HEK293 (cell line): Measurements from ENCODE around the gene CLCF1.

Experiments
- GLIS2 ChIP-seq: fragments of 450-650 bp; formaldehyde crosslinking; IDR thresholded peaks from 2 replicates; pipeline ENCODE4 v1.5.1; 2016; ENCODE audit warnings: missing biosample characterization, missing genetic modification characterization
- KLF9 ChIP-seq: fragments of 450-650 bp; formaldehyde crosslinking; IDR thresholded peaks from 2 replicates; pipeline ENCODE4 v1.5.1; 2016; ENCODE audit warnings: missing biosample characterization, missing genetic modification characterization, low read depth
- PRDM10 ChIP-seq: fragments of 450-650 bp; formaldehyde crosslinking; IDR thresholded peaks from 2 replicates; pipeline ENCODE4 v1.5.1; 2016; ENCODE audit warnings: missing biosample characterization, missing genetic modification characterization
- SP3 ChIP-seq: fragments of 450-650 bp; formaldehyde crosslinking; IDR thresholded peaks from 2 replicates; pipeline ENCODE4 v1.5.1; 2016; ENCODE audit warnings: missing biosample characterization, missing genetic modification characterization
- SP7 ChIP-seq: fragments of 450-650 bp; formaldehyde crosslinking; IDR thresholded peaks from 2 replicates; pipeline ENCODE4 v1.5.1; 2016; ENCODE audit warnings: missing biosample characterization, missing genetic modification characterization
- TCF7L2 ChIP-seq: IDR thresholded peaks from 2 replicates; pipeline ENCODE4 v1.6.1; 2011; ENCODE audit warnings: low read depth, mild to moderate bottlenecking, inconsistent platforms, low read length, moderate library complexity, borderline replicate concordance
- TSHZ1 ChIP-seq: fragments of 450-650 bp; formaldehyde crosslinking; IDR thresholded peaks from 2 replicates; pipeline ENCODE4 v1.5.1; 2016; ENCODE audit warnings: missing biosample characterization, missing genetic modification characterization, borderline replicate concordance
- ZBTB48 ChIP-seq: fragments of 450-650 bp; formaldehyde crosslinking; IDR thresholded peaks from 2 replicates; pipeline ENCODE4 v1.5.1; 2016; ENCODE audit warnings: missing biosample characterization, missing genetic modification characterization
- ZFP41 ChIP-seq: fragments of 450-650 bp; formaldehyde crosslinking; IDR thresholded peaks from 2 replicates; pipeline ENCODE4 v1.5.1; 2016; ENCODE audit warnings: missing biosample characterization, missing genetic modification characterization, borderline replicate concordance
- ZNF155 ChIP-seq: fragments of 450-650 bp; formaldehyde crosslinking; IDR thresholded peaks from 2 replicates; pipeline ENCODE4 v1.5.1; 2016; ENCODE audit warnings: missing biosample characterization, missing genetic modification characterization
- ZNF175 ChIP-seq: fragments of 450-650 bp; formaldehyde crosslinking; IDR thresholded peaks from 2 replicates; pipeline ENCODE4 v1.5.1; 2016; ENCODE audit warnings: missing biosample characterization, missing genetic modification characterization
- ZNF274 ChIP-seq, 2 experiments: fragments of 200-500 bp in 1 of 2; fragments of 450-650 bp in 1 of 2; sonication (Bioruptor generic) in 1 of 2; formaldehyde crosslinking in 1 of 2; IDR thresholded peaks; 2 replicates each; pipeline versions ENCODE4 v1.5.1 to v1.6.1; 2014 to 2016; ENCODE audit warnings: borderline replicate concordance in 1 of 2, inconsistent platforms in 1 of 2, low read length in 1 of 2, missing biosample characterization in 1 of 2, missing genetic modification characterization in 1 of 2
- ZNF324 ChIP-seq: fragments of 450-650 bp; formaldehyde crosslinking; IDR thresholded peaks from 2 replicates; pipeline ENCODE4 v1.5.1; 2016; ENCODE audit warnings: missing biosample characterization, missing genetic modification characterization
- ZNF354C ChIP-seq: fragments of 450-650 bp; formaldehyde crosslinking; IDR thresholded peaks from 2 replicates; pipeline ENCODE4 v1.5.1; 2016; ENCODE audit warnings: missing biosample characterization, missing genetic modification characterization, low read depth, borderline replicate concordance
- ZNF362 ChIP-seq: fragments of 450-650 bp; formaldehyde crosslinking; IDR thresholded peaks from 2 replicates; pipeline ENCODE4 v1.5.1; 2016; ENCODE audit warnings: missing biosample characterization, missing genetic modification characterization
- ZNF416 ChIP-seq: fragments of 450-650 bp; formaldehyde crosslinking; IDR thresholded peaks from 2 replicates; pipeline ENCODE4 v1.5.1; 2016; ENCODE audit warnings: missing biosample characterization, missing genetic modification characterization
- ZNF433 ChIP-seq: fragments of 450-650 bp; formaldehyde crosslinking; IDR thresholded peaks from 2 replicates; pipeline ENCODE4 v1.5.1; 2016; ENCODE audit warnings: missing biosample characterization, missing genetic modification characterization, low read depth
- ZNF488 ChIP-seq: fragments of 450-650 bp; formaldehyde crosslinking; IDR thresholded peaks from 2 replicates; pipeline ENCODE4 v1.5.1; 2016; ENCODE audit warnings: missing biosample characterization, missing genetic modification characterization
- ZNF501 ChIP-seq: fragments of 450-650 bp; formaldehyde crosslinking; IDR thresholded peaks from 2 replicates; pipeline ENCODE4 v1.5.1; 2016; ENCODE audit warnings: missing biosample characterization, missing genetic modification characterization
- ZNF518A ChIP-seq: fragments of 450-650 bp; formaldehyde crosslinking; conservative IDR thresholded peaks from 2 replicates; pipeline ENCODE4 v1.5.1; 2016; ENCODE audit warnings: low read depth, missing biosample characterization, missing genetic modification characterization
- ZNF558 ChIP-seq: fragments of 450-650 bp; formaldehyde crosslinking; IDR thresholded peaks from 2 replicates; pipeline ENCODE4 v1.5.1; 2016; ENCODE audit warnings: missing biosample characterization, missing genetic modification characterization
- ZNF660 ChIP-seq: fragments of 450-650 bp; IDR thresholded peaks from 2 replicates; pipeline ENCODE4 v1.5.1; 2018; ENCODE audit warnings: missing biosample characterization, mild to moderate bottlenecking, missing genetic modification characterization
- ZNF707 ChIP-seq: fragments of 450-650 bp; formaldehyde crosslinking; IDR thresholded peaks from 2 replicates; pipeline ENCODE4 v1.5.1; 2016; ENCODE audit warnings: missing biosample characterization, missing genetic modification characterization
- ZNF830 ChIP-seq: fragments of 450-650 bp; IDR thresholded peaks from 2 replicates; pipeline ENCODE4 v1.5.0; 2018; ENCODE audit warnings: missing biosample characterization, missing genetic modification characterization, low read depth, mild to moderate bottlenecking, moderate library complexity
- ZNF843 ChIP-seq: fragments of 450-650 bp; formaldehyde crosslinking; IDR thresholded peaks from 2 replicates; pipeline ENCODE4 v1.5.1; 2016; ENCODE audit warnings: missing biosample characterization, missing genetic modification characterization

CLCF1 gene

GRCh38 chr11:67317205-67317887, 56.1 kb downstream of the CLCF1 start (continued):
- TF ChIP-seq TSHZ1 (tag by site-specific recombination) = no peak
- TF ChIP-seq ZFP41 (tag by site-specific recombination) = no peak
- TF ChIP-seq KLF9 (tag by site-specific recombination) = no peak; the same call in 1 of the 2 replicates
- no peak for TF ChIP-seq ZNF433 (tag by site-specific recombination)
- peak; percentile 80 for TF ChIP-seq SP3 (tag by site-specific recombination)
- no peak for TF ChIP-seq TCF7L2
- TF ChIP-seq ZNF558 (tag by site-specific recombination) = no peak
- TF ChIP-seq ZNF362 (tag by site-specific recombination) = no peak
- TF ChIP-seq GLIS2 (tag by site-specific recombination) = 0 out of 2 replicates have a peak, but pooled peaks have one; percentile 54
- peak; percentile 80 for TF ChIP-seq ZNF324
- peak; percentile 39 for TF ChIP-seq ZNF660 (tag by site-specific recombination)
- TF ChIP-seq SP7 (tag by site-specific recombination) = peak; percentile 40; the same call in 1 of the 2 replicates
- no peak for TF ChIP-seq ZNF416
- TF ChIP-seq ZNF354C (tag by site-specific recombination) = no peak
- peak; percentile 53; the same call in 1 of the 2 replicates for TF ChIP-seq ZNF501
- peak; percentile 65 for TF ChIP-seq ZBTB48 (tag by site-specific recombination)
- TF ChIP-seq ZNF175 = no peak
- TF ChIP-seq ZNF843 = no peak
- no peak for TF ChIP-seq ZNF830 (tag by site-specific recombination)
- TF ChIP-seq ZNF707 = no peak
- TF ChIP-seq ZNF488 (tag by site-specific recombination) = no peak
- no peak for TF ChIP-seq ZNF155 (tag by site-specific recombination)
- TF ChIP-seq PRDM10 (tag by site-specific recombination) = peak; percentile 81
- no peak for TF ChIP-seq ZNF274 (IDR thresholded peaks at IDR 0.05; ENCODE audit: low read length)
- no peak for TF ChIP-seq ZNF274 (tag by site-specific recombination; IDR thresholded peaks at IDR 0.05; ENCODE audit: borderline replicate concordance)
- no peak for TF ChIP-seq ZNF518A (tag by site-specific recombination)
